ENCODE measurements around the gene TTC34. TPM values are rescaled to one million over a fixed set of nuclear protein-coding genes. Genes with fewer than 3 reads are reported as not detected.
A peak's percentile ranks its signal among the peaks of the same experiment; 100 is the strongest.

TTC34 gene
- total and polyA plus RNA-seq, 9 of the 15 experiments (the other 6 are each of a cell fraction or from before 2014, with no cell fraction given) = 0.03 to 0.38 (median 0.05) TPM; not detected in 2

- FAIRE-seq = no peak
- no peak overlapping the region for H3K27ac ChIP-seq (ENCODE audit: extremely low read depth, low read depth, low read length)
- peaks cover 3 to 22% of the 10 kb centered on the region in 2 experiments; a peak in 3 of 5 replicates for H3K27me3 ChIP-seq (ENCODE audit: control insufficient read depth in 2 of 2, insufficient read depth in 2 of 2, low read length in 2 of 2)
- H3K79me2 ChIP-seq (ENCODE audit: control insufficient read depth, insufficient read depth, low read length) = no peaks in the 10 kb centered on the region
- no TSS peak for BruUV-seq (replicated peaks)
- peak; percentile 71 for ATAC-seq
- H4K20me1 ChIP-seq (replicated peaks; ENCODE audit: control insufficient read depth, insufficient read depth, low read length) = no peaks in the 10 kb centered on the region
- intact Hi-C loops (cut with micrococcal nuclease) = no loop called here
- no peak overlapping the region for H3K4me3 ChIP-seq
- DNase-seq (ENCODE audit: extremely low read depth in 1 of 4, low spot score in 3 of 4) = peak in 3 of 4 experiments; percentile 14 to 41 (median 28)
- no peak overlapping the region for H3K9ac ChIP-seq (ENCODE audit: insufficient read depth in 1 of 2, low read depth in 2 of 2, low read length in 2 of 2)
- ChIA-PET POLR2A (no interaction called here), CTCF (ENCODE audit: low intra/inter-chr PET ratio) (no interaction called here)
- H3K9me3 ChIP-seq (replicated peaks; ENCODE audit: control insufficient read depth, insufficient read depth, low read depth, low read length) = no peaks in the 10 kb centered on the region
- in situ Hi-C loops (cut with MboI) = no loop called here
- H3K4me2 ChIP-seq (ENCODE audit: insufficient read depth, low read length) = no peak overlapping the region
- H2AFZ ChIP-seq (ENCODE audit: low read depth, low read length) = no peak overlapping the region
- 0 out of 4 replicates have a peak, but pooled peaks of 1 of the 2 experiments have one; percentile 25 for TF ChIP-seq RAD21 (CRISPR knock-in tag; conservative IDR thresholded peaks at IDR 0.05 in 1 of 2, IDR thresholded peaks at IDR 0.05 in 1 of 2)
- peak; percentile 33 to 38 (median 36); a peak in 5 of 6 replicates for TF ChIP-seq CTCF (IDR thresholded peaks at IDR 0.05 in 2 of 3, conservative IDR thresholded peaks at IDR 0.05 in 1 of 3; ENCODE audit: insufficient read depth in 2 of 3, low read depth in 1 of 3, low read length in 3 of 3)
- no peak for TF ChIP-seq YY1 (IDR thresholded peaks at IDR 0.05; ENCODE audit: borderline replicate concordance in 1 of 3, control insufficient read depth in 1 of 3, extremely low read depth in 1 of 3, insufficient read depth in 3 of 3, insufficient read length in 1 of 3, insufficient replicate concordance in 2 of 3, low read depth in 1 of 3, low read length in 2 of 3)
- H3K36me3 ChIP-seq (ENCODE audit: control insufficient read depth, insufficient read depth, low read length) = no peaks in the 10 kb centered on the region
- H3K4me1 ChIP-seq (replicated peaks in 1 of 2; ENCODE audit: control insufficient read depth in 2 of 2, insufficient read depth in 2 of 2, low read length in 2 of 2) = no peaks in the 10 kb centered on the region
- H3K9me1 ChIP-seq (ENCODE audit: control insufficient read depth, insufficient read depth, low read length) = no peaks in the 10 kb centered on the region
- WGBS (ENCODE audit: insufficient coverage, low coverage, missing lambda C conversion rate) = 1% methylated on average over 16 of the region's 16 CpGs
Measured at GRCh38 chr1:2840036-2840809, 38.7 kb upstream of the TTC34 start.
